HG03135 (cell line): ENCODE results near the gene PABPN1.
"Not testable (repeated sequence)": the region's sequence is repeated elsewhere in the genome, so short reads cannot be mapped to it uniquely, and the experiment has no call there.

ENCODE experiments used
- ATAC-seq: cut with Tn5 transposase; IDR thresholded peaks from one replicate; pipeline ENCODE4 v1.9.1; 2021; ENCODE audit warnings: mild to moderate bottlenecking, moderate library complexity; ENCODE audit not compliant: unreplicated experiment

Gene PABPN1, protein sequence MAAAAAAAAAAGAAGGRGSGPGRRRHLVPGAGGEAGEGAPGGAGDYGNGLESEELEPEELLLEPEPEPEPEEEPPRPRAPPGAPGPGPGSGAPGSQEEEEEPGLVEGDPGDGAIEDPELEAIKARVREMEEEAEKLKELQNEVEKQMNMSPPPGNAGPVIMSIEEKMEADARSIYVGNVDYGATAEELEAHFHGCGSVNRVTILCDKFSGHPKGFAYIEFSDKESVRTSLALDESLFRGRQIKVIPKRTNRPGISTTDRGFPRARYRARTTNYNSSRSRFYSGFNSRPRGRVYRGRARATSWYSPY

DNA sequence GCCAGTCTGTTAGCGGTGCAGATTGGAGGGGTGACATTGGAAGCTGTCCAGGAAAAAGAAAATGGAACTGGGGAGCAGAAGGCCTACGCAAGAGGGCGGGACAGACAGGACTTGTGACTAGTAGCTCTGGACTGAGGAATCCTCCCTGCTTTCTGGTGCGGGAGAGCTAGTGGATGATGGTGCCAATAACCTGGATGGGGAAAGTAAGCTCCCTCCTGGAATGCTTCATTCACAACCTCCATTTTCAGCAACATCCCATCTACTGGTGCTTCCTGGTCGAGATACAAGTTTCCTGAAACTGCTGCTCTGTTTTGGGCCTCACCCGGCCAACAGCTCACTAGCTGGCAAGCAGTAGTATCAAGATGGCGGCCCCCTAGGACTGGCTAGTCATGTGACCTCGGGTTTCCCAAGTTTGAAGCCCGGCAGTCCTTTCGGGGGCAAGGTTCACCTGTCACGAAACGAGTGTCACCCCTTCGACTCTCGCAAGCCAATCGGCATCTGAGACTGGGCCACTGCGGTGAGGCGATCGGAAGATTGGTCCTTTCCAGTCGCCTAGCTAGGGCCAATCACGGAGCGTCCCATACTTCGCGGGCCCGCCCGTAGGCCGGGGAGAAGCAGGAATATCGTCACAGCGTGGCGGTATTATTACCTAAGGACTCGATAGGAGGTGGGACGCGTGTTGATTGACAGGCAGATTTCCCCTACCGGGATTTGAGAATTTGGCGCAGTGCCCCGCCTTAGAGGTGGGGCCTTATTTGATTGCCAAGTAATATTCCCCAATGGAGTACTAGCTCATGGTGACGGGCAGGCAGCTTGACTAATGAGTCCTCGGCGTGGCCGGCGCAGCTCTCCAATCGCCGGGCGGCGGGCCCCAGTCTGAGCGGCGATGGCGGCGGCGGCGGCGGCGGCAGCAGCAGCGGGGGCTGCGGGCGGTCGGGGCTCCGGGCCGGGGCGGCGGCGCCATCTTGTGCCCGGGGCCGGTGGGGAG is at the start of gene PABPN1:
Gene PABPN1, plus strand, starts transcription at position 874 of the 988 bp plus-strand sequence. Its CDS starts 13 bp downstream, at position 887.
- peak; percentile 89 for ATAC-seq

DNA sequence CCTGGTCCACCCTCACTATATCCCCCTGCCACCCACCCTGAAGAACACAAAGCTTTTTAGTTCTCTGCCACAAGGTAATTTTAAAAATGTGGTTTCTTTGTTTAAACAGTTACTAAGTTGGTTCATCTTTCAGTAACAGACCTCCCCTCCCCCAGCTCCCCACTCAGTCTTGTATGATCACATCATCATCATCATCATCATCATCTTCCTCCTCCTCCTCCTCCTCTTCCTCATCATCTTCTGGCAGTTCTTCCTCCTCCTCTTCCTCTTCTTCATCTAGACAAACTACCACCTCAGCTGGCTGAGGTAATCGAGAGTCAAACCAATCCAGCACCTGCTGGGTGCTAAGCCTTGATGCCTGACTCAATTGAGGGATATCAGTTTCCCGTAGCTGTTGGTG is 45.8 kb upstream of the PABPN1 start:
- no peak for ATAC-seq

DNA sequence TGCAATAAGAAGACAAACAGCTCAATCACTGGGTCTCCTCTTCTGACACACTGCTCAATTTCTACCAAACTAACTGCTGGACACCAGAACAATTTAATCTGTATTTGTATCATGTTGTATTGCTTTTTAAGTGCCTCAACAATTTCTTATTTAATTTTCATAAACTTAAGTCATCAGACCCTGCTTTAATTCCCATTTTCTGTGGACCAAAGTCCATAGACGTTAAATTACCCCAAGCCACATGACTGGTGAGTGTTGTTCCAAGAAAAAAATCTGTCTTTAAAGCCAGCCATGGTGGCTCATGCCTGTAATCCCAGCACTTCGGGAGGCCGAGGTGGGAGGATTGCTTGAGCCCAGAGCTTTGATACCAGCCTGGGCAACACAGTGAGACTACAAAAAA is 44.1 kb upstream of the PABPN1 start:
- no peak for ATAC-seq

DNA sequence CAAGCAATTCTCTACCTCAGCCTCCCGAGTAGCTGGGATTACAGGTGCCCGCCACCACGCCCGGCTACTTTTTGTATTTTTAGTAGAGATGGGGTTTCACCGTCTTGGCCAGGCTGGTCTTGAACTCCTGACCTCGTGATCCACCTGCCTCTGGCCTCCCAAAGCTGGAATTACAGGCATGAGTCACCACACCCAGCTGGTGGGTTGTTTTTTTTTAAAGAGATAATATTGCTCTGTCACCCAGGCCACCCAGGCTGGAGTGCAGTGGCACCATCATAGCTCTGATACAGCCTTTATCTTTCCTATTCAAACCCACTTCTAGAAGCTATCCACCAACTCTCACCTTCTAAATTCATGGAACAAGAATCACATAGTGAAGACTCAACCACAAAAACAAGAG is 43.3 kb upstream of the PABPN1 start:
- not testable (repeated sequence) for ATAC-seq

DNA sequence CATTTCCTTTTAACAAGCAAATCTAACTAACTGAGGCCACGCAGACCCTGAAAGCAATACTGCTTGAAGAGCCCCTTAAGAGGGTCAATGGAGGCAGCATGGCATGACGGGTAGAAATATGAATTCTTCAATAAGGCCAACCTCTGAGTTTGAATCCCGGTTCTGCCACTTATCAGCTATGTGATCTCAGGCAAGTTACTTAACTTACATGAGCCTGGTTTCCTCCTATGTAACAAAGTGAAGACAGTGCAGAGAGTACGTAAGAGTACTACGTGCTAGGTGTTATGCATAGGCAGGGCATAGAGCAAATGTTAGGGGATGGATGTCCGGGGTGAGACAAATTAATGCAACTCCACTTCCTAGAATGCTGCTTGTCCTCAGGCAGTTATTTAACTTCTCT is 40.0 kb upstream of the PABPN1 start:
- ATAC-seq = no peak

DNA sequence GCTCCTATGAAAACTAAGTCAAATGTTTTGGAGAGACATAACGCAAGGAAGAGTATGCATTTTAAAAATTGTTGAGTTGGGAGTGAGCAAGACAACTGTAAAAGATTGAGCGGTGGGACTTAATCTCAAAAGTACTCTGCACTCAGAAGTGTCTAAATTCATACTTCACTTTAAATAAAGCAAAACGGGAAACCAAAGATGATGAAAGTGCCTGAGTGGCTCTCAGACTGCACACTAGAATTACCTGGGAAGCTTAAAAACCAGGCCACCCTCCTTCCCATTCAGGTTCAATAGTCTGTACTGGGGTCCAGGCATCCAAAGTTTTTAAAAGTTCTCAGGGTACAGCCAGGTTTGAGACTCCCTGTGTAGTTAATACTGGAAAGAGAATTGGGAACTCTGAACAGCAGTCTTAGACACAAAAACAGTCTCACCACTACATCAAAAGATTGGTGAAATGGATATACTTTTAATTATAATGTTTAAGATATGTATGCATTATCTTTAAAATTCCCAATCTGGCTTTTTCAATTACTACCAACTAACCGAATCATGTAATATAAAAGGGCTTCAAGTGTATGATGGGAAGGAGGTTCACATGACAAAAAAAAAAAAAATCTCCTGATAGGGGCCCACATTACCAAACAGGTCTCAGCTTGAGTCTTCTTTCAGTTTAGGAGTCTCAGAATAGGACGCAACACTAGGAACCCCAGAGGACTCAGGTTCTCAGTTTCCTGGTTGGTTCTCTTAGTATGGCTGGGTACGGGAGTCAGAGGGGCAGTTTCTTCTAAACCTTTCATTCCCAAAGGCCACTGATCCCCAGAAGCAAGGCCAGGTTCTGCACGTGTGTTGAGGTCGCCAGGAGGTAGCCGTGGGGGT is 36.4 kb upstream of the PABPN1 start:
- no peak for ATAC-seq

DNA sequence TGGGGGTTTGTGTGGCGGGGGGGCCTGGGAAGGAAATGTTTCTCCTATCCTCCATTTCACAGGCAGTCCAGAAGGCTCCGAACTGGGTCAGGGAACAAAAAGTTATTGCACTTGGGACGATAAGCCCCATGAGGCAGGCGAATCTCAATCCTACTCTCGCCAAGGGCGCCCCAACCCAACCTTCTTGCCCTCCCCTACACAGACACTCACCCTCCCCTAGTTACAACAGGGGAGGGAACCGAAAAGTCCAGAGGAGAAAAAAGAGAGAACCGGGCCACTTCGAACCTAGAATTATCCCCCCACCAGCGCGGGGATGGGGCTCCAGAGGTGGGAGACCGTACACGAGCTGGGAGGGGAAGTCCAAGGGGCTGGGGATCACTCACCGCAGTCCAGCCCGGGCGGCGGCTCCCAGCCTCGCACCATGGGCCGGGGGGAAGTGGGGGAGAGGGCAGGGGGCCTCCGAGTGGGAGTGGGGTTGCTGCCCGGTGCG is 35.7 kb upstream of the PABPN1 start:
- peak; percentile 27 for ATAC-seq

DNA sequence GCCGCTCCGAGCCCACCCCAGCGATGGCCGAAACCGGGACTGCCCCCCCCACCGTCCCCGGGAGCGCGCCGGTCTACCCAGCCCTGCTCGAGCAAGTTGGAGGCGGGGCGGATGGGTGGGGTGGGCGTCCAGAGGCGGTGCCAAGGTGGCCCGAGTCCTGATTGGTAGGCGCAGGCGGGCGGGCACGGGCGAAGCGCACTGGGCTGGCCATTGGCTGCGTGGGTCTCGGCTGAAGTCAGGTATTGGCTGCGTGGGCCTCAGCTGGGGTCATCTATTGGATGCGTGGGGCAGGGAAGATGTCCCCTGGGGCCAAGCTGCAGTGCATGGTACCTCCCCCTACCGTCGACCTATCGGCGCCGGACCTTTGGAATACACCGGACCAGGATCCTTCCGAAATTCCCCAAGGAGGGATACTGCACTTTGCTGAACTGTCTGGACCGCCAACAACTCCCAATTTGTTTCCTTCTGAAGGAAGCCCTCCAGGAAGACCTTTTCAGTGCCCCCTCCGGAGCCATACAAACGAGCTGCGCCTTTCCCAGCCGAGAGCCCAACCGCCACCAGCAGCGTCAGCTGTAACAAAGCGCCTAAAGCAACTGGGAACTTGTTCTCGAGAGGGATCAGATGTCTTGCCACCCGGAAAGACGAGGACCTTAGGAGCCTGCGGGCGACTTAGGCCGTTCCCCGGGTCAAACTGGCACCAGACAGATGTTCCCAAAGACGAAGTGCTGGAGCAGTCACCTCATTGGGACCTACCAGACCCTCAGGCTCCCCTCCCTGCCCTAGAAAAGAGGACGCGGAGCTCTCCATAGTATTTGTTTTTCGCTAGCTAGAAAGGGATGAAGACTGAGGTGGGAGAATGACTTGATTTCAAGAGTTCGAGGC is 35.0 kb upstream of the PABPN1 start, which contains the start of gene HOMEZ:
Gene HOMEZ, minus strand, starts transcription at position 113 of the 882 bp plus-strand sequence. CDS start 180 bp downstream, outside the sequence.
- ATAC-seq = peak; percentile 98

DNA sequence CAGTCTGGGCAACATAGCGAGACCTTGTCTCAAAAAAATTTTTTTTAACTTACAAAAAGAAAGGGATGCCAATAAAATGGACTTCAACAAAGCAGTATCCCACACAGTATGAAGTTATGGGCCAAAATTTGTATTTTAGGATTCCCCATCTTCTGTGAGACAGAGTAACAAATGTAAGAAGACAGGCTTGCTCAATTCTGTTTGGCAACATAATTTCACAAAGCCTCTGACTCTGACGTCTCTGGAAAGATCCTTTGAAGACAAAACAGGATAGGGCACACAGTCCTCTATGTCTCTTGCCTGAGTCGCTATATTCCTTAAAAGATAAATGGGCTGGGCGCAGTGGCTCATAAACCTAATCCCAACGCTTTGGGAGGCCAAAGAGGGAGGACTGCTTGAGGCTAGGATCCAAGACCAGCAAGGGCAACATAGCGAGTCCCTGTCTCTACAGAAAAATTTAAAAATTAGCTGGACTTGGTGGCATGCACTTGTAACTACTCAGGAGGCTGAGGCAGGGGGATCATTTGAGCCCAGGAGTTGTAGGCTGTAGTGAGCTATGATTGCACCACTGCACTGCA is 34.3 kb upstream of the PABPN1 start:
- ATAC-seq = no peak

DNA sequence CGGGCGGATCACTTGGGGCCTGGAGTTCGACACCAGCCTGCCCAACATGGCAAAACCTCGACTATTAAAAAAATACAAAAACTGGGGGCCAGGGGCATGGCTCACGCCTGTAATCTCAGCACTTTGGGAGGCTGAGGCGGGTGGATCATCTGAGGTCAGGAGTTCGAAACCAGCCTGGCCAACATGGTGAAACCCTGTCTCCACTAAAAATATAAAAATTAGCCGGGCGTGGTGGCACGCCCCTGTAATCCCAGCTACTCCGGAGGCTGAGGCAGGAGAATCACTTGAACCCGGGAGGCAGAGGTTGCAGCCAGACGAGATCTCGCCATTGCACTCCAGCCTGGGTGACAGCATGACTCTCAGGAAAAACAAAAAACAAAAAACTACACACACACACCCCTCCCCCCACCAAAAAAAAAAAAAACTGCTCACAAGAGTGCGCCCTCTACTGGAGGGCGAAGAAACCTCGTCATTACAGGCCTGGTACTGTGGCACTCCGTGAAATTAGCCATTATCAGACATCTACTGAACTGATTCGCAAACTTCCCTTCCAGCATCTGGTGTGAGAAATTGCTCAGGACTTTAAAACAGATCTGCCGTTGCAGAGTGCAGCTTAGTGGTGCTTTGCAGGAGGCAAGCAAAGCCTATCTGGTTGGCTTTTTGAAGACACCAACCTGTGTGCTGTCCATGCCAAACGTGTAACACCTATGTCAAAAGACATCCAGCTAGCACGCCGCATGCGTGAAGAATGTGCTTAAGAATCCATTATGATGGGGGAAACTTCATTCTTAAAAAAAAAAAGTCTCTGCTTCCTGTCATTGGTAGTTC is 26.3 kb upstream of the PABPN1 start:
- ATAC-seq = peak; percentile 48

DNA sequence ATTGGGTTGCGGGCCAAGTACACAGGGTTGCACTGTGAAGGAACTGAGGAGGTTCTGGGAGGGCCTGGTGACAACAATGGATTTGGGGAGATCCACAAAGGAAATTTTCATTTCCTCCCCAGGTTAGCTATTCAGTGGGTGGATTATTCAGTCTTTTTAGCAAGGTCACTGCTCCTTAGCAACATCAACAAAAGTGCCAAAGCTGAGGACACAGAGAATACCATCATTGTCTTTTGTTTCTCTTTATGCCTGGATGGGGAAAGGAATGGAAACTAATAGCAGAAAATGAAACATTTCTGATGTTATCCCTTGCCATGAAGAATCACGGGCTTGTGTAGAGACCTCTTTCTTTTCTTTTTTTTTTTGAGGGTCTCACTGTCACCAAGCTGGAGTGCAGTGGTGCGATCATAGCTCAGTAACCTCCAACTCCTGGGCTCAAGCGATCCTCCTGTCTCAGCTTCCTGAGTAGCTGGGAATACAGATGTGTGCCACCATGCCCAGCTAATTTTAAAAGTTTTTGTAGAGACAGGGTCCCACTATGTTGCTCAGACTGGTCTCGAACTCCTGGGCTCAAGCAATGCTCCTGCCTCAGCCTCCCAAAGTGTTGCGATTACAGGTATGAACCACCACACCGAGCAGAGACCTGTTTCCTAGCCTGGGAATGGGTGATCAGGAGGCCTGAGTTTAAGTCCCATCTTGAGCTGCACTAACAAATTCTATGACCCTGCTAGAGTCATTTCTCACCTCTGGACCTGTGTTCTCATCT is 25.1 kb upstream of the PABPN1 start:
- ATAC-seq = no peak

DNA sequence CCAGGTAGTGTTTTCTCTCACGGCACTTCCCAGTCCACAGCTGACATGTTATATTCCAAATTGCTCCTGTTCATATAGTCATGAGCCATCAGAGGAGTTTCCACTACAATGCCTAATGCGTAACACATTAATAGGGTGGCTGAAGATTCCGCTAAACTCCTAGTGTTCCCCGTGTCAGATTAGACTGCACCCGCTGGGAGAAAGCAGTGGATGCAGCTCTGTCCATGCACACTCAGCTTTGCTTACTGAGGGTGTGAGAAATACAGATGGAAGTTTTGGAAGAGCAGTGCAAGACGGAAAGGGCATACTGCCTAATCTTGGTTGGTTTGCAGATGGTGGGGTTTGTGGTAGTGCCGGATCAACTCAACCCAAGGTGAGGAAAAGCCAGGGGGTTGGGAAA is 24.2 kb upstream of the PABPN1 start:
- no peak for ATAC-seq

DNA sequence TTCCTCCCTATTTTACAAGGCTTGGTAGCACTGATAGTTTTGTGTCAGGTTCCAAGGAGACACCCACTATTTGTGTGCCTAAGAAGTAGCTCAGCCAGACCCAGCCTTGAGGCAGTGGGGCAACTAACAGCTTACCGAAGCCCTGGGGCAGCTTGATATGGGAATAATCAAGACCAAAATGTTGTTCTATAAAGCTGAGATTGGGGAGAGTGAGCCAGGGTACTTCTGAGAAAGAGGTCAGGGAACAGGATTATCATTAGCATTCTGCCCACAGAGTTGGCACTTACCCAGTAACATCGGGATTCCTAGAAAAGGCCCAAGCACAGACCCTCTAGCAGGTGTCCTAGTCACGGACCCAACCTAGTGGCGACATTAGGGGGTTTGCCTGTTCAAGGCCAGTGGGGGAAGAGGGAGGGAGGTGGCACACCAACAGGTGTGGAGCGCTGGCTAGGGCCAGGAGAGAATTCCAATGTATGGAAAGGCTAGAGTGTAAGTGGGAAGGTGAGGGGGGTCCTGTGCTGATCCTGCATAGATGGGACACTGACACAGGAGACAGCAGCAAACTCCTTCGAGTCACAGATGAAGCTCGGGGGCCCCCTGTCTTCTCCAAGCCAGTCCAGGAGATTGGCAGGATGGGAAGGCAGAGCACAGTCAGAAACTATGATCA is 23.5 kb upstream of the PABPN1 start:
- ATAC-seq = no peak

DNA sequence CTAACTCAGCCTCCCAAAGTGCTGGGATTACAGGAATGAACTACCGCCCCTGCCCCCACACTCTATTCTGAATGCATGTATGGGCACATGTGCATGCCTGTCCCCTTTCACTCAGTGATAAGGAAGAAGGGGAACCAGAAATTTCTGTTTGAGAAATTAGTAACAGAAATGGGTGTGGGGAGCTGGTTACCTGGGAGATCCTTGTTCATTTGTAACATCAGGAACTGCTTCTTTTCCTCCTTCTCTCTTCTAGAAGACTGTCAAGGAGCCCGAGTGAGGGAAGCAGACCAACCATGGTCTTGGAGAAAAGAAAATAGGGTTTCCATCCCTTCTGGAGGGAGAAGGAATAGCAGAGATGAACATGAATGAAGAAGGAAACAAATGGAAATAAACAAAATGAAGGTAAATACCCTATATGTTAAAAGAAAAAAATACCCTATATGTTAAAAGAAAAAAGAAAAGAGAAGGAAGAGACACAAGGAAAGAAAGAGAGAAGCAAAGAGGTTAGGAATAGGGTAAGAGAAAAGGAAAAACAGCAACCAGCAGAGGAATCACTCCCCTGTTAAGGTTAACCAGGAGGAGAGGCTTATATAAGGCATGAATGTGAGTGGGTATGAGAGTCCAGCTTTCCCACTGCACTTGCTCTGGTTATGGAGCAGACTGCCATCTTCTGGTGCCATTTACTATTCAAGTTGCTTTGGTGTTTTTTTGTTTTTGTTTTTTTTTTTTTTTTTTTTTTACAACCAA is 21.9 kb upstream of the PABPN1 start:
- ATAC-seq = no peak

DNA sequence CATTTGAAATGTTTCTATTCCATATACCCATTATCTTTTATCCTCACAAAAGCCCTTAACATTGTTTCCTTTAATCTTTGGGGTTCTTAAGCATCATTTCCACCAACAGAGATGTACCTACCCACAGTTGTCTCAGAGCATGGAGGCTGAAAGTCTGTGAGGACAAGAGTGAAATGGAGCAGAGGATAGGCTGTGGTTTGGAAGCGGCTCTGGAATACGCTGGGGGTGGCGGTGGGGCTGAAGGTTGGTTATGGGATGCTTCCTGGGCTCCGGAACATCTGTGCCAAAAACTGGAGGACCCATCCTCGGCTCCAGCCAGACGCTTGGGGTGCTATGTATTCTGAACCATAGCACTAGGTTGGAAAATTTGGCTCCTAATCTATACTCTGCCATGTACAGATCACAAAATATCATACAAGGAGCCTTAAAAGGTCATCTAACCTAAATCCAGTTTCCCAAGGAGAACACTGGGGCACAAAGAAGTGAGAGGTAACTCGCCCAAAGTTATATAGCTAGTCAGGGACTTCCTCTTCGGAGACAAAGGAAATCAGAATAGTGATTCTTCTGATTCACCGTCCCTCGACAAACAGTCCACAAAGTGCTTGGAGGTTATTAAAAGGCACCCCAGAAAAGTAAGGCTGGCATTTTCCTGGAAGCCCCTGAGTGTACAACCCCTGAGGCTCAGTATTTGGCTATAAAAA is 21.1 kb upstream of the PABPN1 start:
- no peak for ATAC-seq

DNA sequence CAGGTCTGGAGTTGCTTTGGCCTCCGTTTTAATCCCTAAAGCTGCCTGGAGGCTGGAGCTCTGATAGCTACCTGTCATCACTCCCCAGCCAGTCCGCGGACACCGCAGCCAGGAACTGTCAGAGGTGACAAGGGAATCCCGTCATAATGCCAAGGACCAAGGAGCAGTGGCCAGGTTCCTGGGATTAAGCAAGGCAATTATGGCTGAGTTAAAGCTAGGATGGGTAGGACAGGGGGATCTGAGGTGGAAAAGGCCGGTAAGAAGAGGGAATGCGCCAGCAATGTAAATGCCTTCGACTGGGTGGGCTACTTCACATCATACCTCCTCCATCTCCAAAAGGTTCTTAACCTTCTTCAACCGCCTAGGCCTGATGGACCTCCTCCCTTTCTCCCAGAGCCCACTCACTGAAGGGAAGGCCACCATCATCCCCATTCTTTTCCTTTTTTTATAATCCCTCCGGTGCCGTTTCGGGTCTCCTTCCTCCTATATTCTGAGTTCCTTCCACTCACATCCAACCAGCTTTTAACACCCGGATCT is 20.5 kb upstream of the PABPN1 start:
- ATAC-seq = no peak
